Effector memory CD4-positive, alpha-beta T cell (primary cell): ENCODE measurements around the gene MCRS1.
"Not testable (repeated sequence)": the region's sequence is repeated elsewhere in the genome, so short reads cannot be mapped to it uniquely, and the experiment has no call there.

Experiments
- DNase-seq, 3 donors: peaks; one replicate each; pipeline ENCODE4 v3.0.0-alpha.2; 2020
- H3K27ac ChIP-seq: 2 replicates; pipeline ENCODE4 v1.7.0; 2013; ENCODE audit warnings: mild to moderate bottlenecking, low read length, moderate library complexity; ENCODE audit not compliant: insufficient read depth, poor library complexity, severe bottlenecking
- H3K27me3 ChIP-seq: replicated peaks from 2 replicates; pipeline ENCODE4 v1.7.0; 2013; ENCODE audit warnings: mild to moderate bottlenecking, low read length; ENCODE audit not compliant: insufficient read depth, control insufficient read depth, poor library complexity, severe bottlenecking
- H3K36me3 ChIP-seq: 2 replicates; pipeline ENCODE4 v1.7.0; 2013; ENCODE audit warnings: mild to moderate bottlenecking, low read length, moderate library complexity; ENCODE audit not compliant: control insufficient read depth, insufficient read depth
- H3K4me1 ChIP-seq: 2 replicates; pipeline ENCODE4 v1.7.0; 2013; ENCODE audit warnings: low read length, mild to moderate bottlenecking; ENCODE audit not compliant: control insufficient read depth, insufficient read depth, poor library complexity, severe bottlenecking
- H3K4me3 ChIP-seq: 2 replicates; pipeline ENCODE4 v1.7.0; 2013; ENCODE audit warnings: low read length, low read depth, mild to moderate bottlenecking; ENCODE audit not compliant: insufficient read depth, poor library complexity, severe bottlenecking
- H3K9me3 ChIP-seq: 2 replicates; pipeline ENCODE4 v1.7.0; 2013; ENCODE audit warnings: mild to moderate bottlenecking, low read length, moderate library complexity; ENCODE audit not compliant: control insufficient read depth
- total RNA-seq, 3 donors: gene quantifications; one replicate each; lab custom pipeline; 2026; lab: John Stamatoyannopoulos, UW

MCRS1 gene
- 41.9 to 60.6 (median 49.8) reads per million in 3 donors for total RNA-seq

- Histone ChIP-seq H3K4me3 (peak within 1 kb of the TSS; percentile 84), H3K36me3 (peaks cover 21% of the 10 kb centered on the region), H3K4me1 (peaks cover 38% of the 10 kb centered on the region), H3K27ac (peak within 1 kb of the TSS; percentile 96), H3K27me3 (no peaks in the 10 kb centered on the region), H3K9me3 (no peaks in the 10 kb centered on the region)
- DNase-seq, result peak; percentile 81 to 87 (median 82)
These were observed at the start of gene MCRS1 for GRCh38 chr12:49567611-49568441. MCRS1 (minus strand) TSS chr12:49568142; CDS start chr12:49566731, 1,411 bp downstream.

- H3K27me3 ChIP-seq, result no peaks in the 10 kb centered on the region
- H3K9me3 ChIP-seq, result no peaks in the 10 kb centered on the region
- no peak overlapping the region for H3K4me3 ChIP-seq
- peaks cover 3% of the 10 kb centered on the region for H3K4me1 ChIP-seq
- H3K27ac ChIP-seq, result no peak overlapping the region
- no peak for DNase-seq
- H3K36me3 ChIP-seq, result no peaks in the 10 kb centered on the region
These were observed 48.7 kb upstream of the MCRS1 start for GRCh38 chr12:49616533-49617219.

GRCh38 chr12:49615725-49616124 lies 47.8 kb upstream of the MCRS1 start:
- Histone ChIP-seq H3K27ac (no peak overlapping the region), H3K4me1 (no peaks in the 10 kb centered on the region), H3K27me3 (no peaks in the 10 kb centered on the region), H3K36me3 (no peaks in the 10 kb centered on the region), H3K4me3 (no peak overlapping the region), H3K9me3 (no peaks in the 10 kb centered on the region)
- DNase-seq, result no peak

- DNase-seq, result no peak
- H3K9me3 ChIP-seq, result no peaks in the 10 kb centered on the region
These were observed 44.3 kb upstream of the MCRS1 start for GRCh38 chr12:49612210-49612609.

GRCh38 chr12:49610785-49611184 lies 42.8 kb upstream of the MCRS1 start:
- DNase-seq, H3K4me1 ChIP-seq, H3K27me3 ChIP-seq, H3K36me3 ChIP-seq, H3K27ac ChIP-seq, H3K9me3 ChIP-seq, H3K4me3 ChIP-seq: not testable (repeated sequence)

More at GRCh38 chr12:49612210-49612609, 44.3 kb upstream of the MCRS1 start:
- Histone ChIP-seq H3K27me3 (no peaks in the 10 kb centered on the region), H3K4me3 (no peak overlapping the region), H3K36me3 (no peaks in the 10 kb centered on the region), H3K27ac (no peak overlapping the region), H3K4me1 (no peaks in the 10 kb centered on the region)

- H3K4me3 ChIP-seq, result no peak overlapping the region
- no peaks in the 10 kb centered on the region for H3K9me3 ChIP-seq
- H3K27me3 ChIP-seq, result no peaks in the 10 kb centered on the region
- H3K4me1 ChIP-seq, result no peaks in the 10 kb centered on the region
- H3K27ac ChIP-seq, result no peak overlapping the region
- no peaks in the 10 kb centered on the region for H3K36me3 ChIP-seq
- DNase-seq, result no peak
These were observed 41.9 kb upstream of the MCRS1 start for GRCh38 chr12:49609875-49610154.

- no peaks in the 10 kb centered on the region for H3K4me1 ChIP-seq
- no peaks in the 10 kb centered on the region for H3K36me3 ChIP-seq
- H3K9me3 ChIP-seq, result no peaks in the 10 kb centered on the region
- no peak overlapping the region for H3K4me3 ChIP-seq
- no peak for DNase-seq
- no peak overlapping the region for H3K27ac ChIP-seq
- H3K27me3 ChIP-seq, result no peaks in the 10 kb centered on the region
These were observed 41.3 kb upstream of the MCRS1 start for GRCh38 chr12:49609059-49609874.

GRCh38 chr12:49605539-49605938 lies 37.6 kb upstream of the MCRS1 start, which contains the start of gene FAM186B:
FAM186B (minus strand) TSS chr12:49605639; CDS start chr12:49605477, 162 bp downstream.
- not testable (repeated sequence) for DNase-seq, H3K36me3 ChIP-seq, H3K9me3 ChIP-seq, H3K27me3 ChIP-seq, H3K4me1 ChIP-seq, H3K27ac ChIP-seq, H3K4me3 ChIP-seq

- Histone ChIP-seq H3K27me3 (no peaks in the 10 kb centered on the region), H3K27ac (no peak overlapping the region), H3K36me3 (no peaks in the 10 kb centered on the region), H3K9me3 (no peaks in the 10 kb centered on the region), H3K4me1 (no peaks in the 10 kb centered on the region), H3K4me3 (no peak overlapping the region)
- DNase-seq, result no peak
These were observed 36.9 kb upstream of the MCRS1 start for GRCh38 chr12:49604856-49605255.
